HG03280 (cell line): Measurements from ENCODE around the gene PTP4A1.

ENCODE experiments used
- ATAC-seq: cut with Tn5 transposase; IDR thresholded peaks from one replicate; pipeline ENCODE4 v1.9.1; 2021; ENCODE audit warnings: mild to moderate bottlenecking, moderate library complexity; ENCODE audit not compliant: unreplicated experiment

PTP4A1 gene

GRCh38 chr6:63554782-63555181, 17.5 kb upstream of the PTP4A1 start:
- no peak for ATAC-seq

GRCh38 chr6:63556369-63556768, 15.9 kb upstream of the PTP4A1 start:
- no peak for ATAC-seq

- peak; percentile 74 for ATAC-seq
Measured at GRCh38 chr6:63558278-63558677, 14.0 kb upstream of the PTP4A1 start.

GRCh38 chr6:63560801-63561287, 11.4 kb upstream of the PTP4A1 start:
- ATAC-seq: no peak

GRCh38 chr6:63561288-63561687, 11.0 kb upstream of the PTP4A1 start:
- ATAC-seq: no peak

GRCh38 chr6:63563235-63563634, 9.0 kb upstream of the PTP4A1 start:
- no peak for ATAC-seq

- ATAC-seq: no peak
Measured at GRCh38 chr6:63565058-63565726, 7.1 kb upstream of the PTP4A1 start.

GRCh38 chr6:63565727-63566596, 6.3 kb upstream of the PTP4A1 start:
- no peak for ATAC-seq

- ATAC-seq: no peak
Measured at GRCh38 chr6:63567966-63568365, 4.3 kb upstream of the PTP4A1 start.

- peak; percentile 4 for ATAC-seq
Measured at GRCh38 chr6:63571361-63572043, 778 bp upstream of the PTP4A1 start.

- ATAC-seq: peak; percentile 1
Measured at GRCh38 chr6:63572747-63573075, 431 bp downstream of the PTP4A1 start.

- peak; percentile 44 for ATAC-seq
Measured at GRCh38 chr6:63573076-63573898, 1.0 kb downstream of the PTP4A1 start.

GRCh38 chr6:63573899-63574553, 1.7 kb downstream of the PTP4A1 start:
- no peak for ATAC-seq

GRCh38 chr6:63574554-63574900, 2.2 kb downstream of the PTP4A1 start:
- no peak for ATAC-seq

- no peak for ATAC-seq
Measured at GRCh38 chr6:63576147-63576772, 4.0 kb downstream of the PTP4A1 start.

- ATAC-seq: no peak
Measured at GRCh38 chr6:63576985-63577712, 4.9 kb downstream of the PTP4A1 start.

GRCh38 chr6:63578757-63579156, 6.5 kb downstream of the PTP4A1 start:
- no peak for ATAC-seq

- no peak for ATAC-seq
Measured at GRCh38 chr6:63579937-63580703, 7.8 kb downstream of the PTP4A1 start.

GRCh38 chr6:63580704-63580961, 8.4 kb downstream of the PTP4A1 start:
- ATAC-seq: no peak
